CD4-positive, alpha-beta T cell treated with Interleukin-10 for 1 hour (primary cell): ENCODE data around the gene PHOX2A.

ENCODE experiments used
- DNase-seq: peaks from one replicate; pipeline ENCODE4 v3.0.0-alpha.2; 2020

The PHOX2A gene

DNA sequence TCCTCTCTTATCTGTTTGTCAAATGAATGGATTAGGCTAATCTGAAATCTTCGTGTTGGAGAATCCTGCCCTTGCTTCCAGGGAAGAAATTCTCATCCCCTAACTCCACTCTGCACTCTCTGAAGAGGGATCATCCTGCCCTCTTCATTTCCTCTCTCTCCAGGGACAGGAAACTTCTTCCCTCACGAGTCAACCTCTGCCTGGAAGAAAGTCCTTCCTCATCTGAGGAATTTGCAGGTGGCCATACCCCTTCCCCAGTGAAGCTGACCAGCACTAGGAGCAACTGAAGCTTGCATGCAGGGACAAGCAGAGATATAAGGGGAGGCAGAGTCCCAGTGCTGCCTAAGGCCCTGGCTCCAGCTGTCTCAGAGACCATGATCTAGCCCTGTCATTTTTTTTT is 3.6 kb upstream of the PHOX2A start:
- no peak for DNase-seq

GRCh38 chr11:72245263-72245816 is 1.4 kb upstream of the PHOX2A start:
- DNase-seq = no peak

DNA sequence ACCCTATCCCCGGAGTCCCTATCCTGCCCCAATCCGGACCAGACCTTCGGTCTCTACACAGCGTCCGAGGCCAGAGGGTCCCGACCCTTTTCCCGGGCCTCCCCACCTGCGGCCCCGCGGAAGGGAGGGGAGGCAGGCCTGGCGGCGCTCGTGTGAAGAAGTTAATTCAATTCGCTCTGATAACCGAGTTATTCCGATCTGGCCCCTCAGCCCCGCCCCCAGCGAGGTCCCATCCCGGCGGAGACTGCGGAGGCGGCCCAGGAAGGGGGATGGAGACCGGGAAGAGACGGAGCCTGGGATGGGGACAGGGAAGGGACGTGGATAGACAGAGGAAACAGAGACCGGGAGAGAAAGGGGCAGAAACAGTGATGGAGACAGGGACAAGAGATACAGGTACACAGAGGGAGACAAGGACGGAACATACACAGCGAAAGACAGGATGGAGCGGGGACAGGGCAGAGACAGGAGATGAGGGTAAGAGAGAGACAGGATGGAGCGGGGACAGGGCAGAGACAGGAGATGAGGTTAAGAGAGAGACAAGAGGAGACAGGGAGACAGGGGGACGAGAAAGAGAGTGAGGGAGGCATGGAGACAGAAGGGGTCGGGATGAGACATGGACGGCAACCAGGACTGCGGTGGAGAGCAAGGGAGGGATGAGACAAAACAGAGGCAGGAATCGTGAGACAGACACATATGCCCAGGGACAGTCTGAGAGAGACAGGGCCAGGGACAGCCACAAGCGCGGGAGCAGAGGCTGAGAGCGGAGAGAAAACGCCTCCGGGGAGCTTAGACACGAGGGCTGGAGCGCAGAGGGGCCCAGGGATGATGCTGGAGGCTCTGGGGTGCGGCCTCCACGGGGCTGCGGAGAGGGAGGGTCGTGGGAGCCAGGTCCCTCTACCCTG is 636 bp upstream of the PHOX2A start:
- DNase-seq = no peak

DNA sequence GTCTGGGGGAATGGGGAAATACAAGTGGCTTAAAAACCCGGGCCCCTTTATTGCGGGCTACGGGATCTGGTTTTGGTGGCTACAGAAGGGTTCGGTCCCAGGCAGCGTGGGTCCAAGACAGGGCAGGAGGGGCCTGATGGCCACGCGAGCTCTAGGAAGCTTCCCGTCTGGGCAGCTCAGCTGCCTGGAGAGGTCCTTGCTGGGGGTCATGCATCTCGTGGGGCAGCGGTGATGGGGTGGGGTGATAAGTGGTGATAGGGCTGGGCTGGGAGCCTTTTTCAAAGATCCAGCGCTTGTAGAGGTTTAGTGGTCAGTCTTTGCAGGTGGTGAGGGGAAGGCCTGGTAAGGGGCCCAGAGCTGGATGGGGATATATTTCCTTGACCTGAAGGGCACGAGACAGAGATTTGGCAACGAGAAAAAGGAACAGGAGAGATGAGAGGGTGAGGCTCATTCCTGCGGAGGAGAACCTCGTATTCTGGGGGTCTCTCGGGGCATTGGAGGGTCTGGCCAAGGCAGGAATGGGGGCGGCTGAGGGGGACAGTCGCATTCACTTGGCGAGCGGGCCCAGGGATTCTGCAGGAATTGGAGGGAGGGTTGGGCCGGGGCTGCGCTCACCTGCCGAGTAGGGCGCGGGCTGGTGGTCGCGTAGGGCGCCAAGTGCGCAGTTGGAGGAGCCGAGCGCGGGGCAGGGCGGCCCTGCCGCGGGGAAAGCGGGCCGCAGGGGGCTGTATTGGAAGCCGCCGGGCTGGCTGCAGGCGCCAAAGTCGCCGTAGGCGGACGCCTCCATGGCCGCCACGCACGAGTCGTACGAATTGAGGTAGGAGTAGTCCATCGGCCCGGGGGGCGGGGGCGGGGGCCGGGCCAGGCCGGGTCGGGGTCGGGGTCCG is 560 bp downstream of the PHOX2A start:
- DNase-seq = no peak

GRCh38 chr11:72242141-72242540 is 1.8 kb downstream of the PHOX2A start:
- no peak for DNase-seq

GRCh38 chr11:72241291-72241781 is 2.6 kb downstream of the PHOX2A start:
- no peak for DNase-seq

- no peak for DNase-seq
Measured at GRCh38 chr11:72240461-72241290, 3.3 kb downstream of the PHOX2A start.

- no peak for DNase-seq
Measured at GRCh38 chr11:72239849-72240460, 4.0 kb downstream of the PHOX2A start.

GRCh38 chr11:72239313-72239848 is 4.6 kb downstream of the PHOX2A start:
- no peak for DNase-seq

DNA sequence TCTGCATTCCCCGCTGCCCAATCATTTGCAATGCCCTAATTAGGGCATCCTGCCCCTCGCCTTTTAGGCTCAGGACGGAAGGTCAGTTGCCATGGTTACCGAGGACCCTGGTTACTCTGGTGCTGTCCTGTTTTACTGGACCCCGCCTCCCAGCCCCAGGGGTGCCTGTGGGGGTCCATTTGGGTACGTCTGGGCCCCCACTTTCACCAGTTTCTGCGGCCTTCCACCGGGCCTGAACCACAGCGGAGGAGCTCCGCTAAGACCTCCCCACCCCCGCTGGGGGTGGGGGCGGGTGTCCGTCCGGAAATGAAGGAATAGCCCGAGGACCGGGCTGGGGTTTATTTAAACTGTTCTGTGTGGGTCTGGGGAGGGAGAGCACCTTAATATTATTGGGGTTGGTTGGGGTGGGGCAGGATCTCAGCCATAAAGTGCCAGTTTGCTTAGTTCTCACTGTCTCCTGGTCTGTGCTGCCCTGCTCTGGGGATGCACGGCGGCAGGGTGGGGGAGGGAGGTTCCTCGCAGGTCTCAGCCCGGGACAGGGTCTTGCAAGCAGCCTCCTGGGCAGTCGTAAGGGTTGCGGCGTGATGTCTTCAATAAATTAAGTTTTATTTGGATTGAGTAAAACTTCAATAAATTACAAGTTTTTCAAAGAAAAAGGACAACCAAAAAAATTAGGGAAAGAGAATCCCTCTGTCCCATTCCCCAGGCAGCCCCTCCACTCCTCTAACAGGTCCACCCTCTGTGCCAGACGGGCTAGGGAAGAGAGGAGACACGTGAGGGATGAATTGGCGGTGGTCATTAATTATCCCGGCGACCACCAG is 5.3 kb downstream of the PHOX2A start:
- no peak for DNase-seq

- peak; percentile 58 for DNase-seq
Measured at GRCh38 chr11:72238040-72238450, 5.9 kb downstream of the PHOX2A start.

DNA sequence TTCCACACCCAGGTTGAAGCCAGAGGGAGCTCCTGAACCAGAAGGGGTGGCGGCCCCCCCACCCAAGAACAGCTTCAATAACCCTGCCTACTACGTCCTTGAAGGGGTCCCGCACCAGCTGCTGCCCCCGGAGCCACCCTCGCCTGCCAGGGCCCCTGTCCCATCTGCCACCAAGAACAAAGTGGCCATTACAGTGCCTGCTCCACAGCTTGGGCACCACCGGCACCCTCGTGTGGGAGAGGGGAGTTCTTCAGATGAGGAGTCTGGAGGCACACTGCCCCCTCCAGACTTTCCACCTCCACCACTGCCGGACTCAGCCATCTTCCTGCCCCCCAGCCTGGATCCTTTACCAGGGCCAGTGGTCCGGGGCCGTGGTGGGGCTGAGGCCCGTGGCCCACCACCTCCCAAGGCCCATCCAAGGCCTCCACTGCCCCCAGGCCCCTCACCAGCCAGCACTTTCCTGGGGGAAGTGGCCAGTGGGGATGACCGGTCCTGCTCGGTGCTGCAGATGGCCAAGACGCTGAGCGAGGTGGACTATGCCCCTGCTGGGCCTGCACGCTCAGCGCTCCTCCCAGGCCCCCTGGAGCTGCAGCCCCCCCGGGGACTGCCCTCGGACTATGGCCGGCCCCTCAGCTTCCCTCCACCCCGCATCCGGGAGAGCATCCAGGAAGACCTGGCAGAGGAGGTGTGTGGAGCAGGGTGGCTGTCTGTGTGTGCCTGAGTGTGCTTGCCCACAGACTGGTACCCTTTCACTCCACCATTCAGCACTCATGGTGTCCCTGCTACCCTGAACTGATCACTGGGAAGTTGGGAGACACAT is 6.7 kb downstream of the PHOX2A start:
- DNase-seq = no peak

GRCh38 chr11:72236774-72237111 is 7.2 kb downstream of the PHOX2A start:
- no peak for DNase-seq

DNA sequence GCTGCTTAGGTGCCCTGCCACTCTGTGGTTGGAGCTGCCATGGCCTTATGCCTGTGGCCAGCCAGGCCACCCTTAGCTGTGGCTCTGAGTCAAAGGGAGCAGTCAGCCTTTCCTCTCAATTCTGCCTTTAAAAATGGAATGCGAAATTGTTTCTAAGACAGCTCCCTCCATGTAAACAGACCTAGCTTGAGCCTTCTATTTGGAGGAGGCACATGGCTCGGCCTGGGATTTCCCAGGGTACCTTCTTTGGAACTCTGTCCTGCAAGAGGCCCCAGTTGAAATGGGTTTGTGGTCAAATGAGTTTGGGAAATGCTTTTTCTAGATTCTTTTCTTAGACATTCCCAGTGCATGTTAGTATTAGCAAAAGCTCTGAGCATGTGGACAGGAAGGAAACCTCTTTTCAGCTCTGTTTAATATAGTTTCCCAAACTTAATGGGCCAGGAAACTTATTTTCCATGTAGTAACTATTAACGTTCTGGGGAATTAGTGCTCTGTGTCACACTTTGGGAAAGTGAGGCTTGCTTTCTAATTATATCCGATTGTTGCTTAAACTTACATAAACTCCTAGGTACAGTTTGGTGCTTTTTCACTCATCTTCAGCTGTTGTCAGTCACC is 7.8 kb downstream of the PHOX2A start:
- DNase-seq = no peak

GRCh38 chr11:72235351-72236057 is 8.5 kb downstream of the PHOX2A start:
- DNase-seq = no peak

GRCh38 chr11:72234920-72235319 is 9.1 kb downstream of the PHOX2A start:
- no peak for DNase-seq

- no peak for DNase-seq
Measured at GRCh38 chr11:72234514-72234830, 9.5 kb downstream of the PHOX2A start.

DNA sequence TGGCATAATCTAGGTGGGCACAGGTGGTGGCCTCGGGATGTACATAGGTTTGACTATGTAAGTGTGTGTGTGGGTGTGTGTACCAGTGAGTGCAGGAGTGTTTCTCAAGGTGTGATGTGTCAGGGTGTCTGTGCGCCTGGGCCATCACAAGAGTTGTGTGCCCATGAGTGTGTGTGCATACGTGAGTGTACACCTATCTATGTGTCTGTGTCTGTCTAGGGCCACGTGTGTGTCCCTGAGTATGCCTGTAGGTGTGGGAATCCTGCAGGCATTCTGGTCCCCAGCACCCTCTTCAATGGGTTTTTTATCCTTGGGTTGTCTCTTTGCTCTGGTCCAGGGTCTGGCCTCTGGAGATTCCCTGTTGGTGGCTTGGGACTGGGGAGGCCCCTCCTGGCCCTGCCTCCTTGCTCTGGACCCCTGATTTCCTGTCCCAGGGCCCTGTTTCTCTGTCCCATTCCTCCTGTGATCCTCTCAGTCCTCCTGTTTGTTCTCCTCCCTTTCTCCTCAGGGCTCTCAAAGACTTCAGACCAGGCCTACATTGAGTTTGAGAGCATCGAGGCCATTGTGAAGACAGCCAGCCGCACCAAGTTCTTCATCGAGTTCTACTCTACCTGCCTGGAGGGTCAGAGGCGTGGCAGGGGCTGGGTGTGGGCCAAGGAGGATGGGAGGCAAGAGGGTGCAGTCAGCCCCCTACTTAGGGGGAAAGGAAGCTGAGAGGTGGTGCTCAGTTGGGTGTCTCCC is 10.0 kb downstream of the PHOX2A start:
- no peak for DNase-seq
